A673 (cell line): ENCODE results near the gene MYO1D.

Experiments
- EZH2 ChIP-seq: fragments of 200-600 bp; sonication (generic); IDR thresholded peaks from 2 replicates; pipeline ENCODE4 v1.6.1; 2017; ENCODE audit warnings: borderline replicate concordance, low read depth, mild to moderate bottlenecking, mixed read lengths, antibody characterized with exemption, low read length; ENCODE audit not compliant: poor library complexity, severe bottlenecking
- TF ChIP-seq, protein P1 (sequence below): fragments of 300-800, 200-600 bp; sonication (generic); conservative IDR thresholded peaks from 2 replicates; pipeline ENCODE4 v1.5.1; 2017; ENCODE audit warnings: low read depth, mild to moderate bottlenecking, antibody characterized with exemption, low read length, moderate library complexity, mixed read lengths

GRCh38 chr17:32566303-32566702, 310.6 kb downstream of the MYO1D start:
- TF ChIP-seq, protein P1, sequence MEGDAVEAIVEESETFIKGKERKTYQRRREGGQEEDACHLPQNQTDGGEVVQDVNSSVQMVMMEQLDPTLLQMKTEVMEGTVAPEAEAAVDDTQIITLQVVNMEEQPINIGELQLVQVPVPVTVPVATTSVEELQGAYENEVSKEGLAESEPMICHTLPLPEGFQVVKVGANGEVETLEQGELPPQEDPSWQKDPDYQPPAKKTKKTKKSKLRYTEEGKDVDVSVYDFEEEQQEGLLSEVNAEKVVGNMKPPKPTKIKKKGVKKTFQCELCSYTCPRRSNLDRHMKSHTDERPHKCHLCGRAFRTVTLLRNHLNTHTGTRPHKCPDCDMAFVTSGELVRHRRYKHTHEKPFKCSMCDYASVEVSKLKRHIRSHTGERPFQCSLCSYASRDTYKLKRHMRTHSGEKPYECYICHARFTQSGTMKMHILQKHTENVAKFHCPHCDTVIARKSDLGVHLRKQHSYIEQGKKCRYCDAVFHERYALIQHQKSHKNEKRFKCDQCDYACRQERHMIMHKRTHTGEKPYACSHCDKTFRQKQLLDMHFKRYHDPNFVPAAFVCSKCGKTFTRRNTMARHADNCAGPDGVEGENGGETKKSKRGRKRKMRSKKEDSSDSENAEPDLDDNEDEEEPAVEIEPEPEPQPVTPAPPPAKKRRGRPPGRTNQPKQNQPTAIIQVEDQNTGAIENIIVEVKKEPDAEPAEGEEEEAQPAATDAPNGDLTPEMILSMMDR, result no peak
- TF ChIP-seq EZH2, result no peak
